ENCODE measurements around the gene FOXN1.

- TF ChIP-seq CTCF (IDR thresholded peaks at IDR 0.05; ENCODE audit: low read depth, low read length) (no peak), MYC (IDR thresholded peaks at IDR 0.05; ENCODE audit: low read depth, low read length) (no peak)
These were observed 5.8 kb downstream of the FOXN1 start for GRCh38 chr17:28511858-28512461.

Measured in NB4 (cell line).